NB4 (cell line): ENCODE results near the gene SPTLC3.

Experiments
- MYC ChIP-seq: IDR thresholded peaks from 2 replicates; pipeline ENCODE4 v1.6.1; 2011; ENCODE audit warnings: low read depth, low read length
- POLR2A ChIP-seq: IDR thresholded peaks from 2 replicates; pipeline ENCODE4 v1.6.1; 2011; ENCODE audit warnings: mild to moderate bottlenecking; ENCODE audit not compliant: insufficient read length; ENCODE audit errors: extremely low read depth
- TF ChIP-seq, protein P1 (sequence below): IDR thresholded peaks from 2 replicates; pipeline ENCODE4 v1.6.1; 2011; ENCODE audit warnings: low read depth, low read length
- TF ChIP-seq, protein P2 (sequence below): IDR thresholded peaks from one replicate; pipeline ENCODE4 v1.5.1; 2012; ENCODE audit warnings: low read depth, low read length

DNA sequence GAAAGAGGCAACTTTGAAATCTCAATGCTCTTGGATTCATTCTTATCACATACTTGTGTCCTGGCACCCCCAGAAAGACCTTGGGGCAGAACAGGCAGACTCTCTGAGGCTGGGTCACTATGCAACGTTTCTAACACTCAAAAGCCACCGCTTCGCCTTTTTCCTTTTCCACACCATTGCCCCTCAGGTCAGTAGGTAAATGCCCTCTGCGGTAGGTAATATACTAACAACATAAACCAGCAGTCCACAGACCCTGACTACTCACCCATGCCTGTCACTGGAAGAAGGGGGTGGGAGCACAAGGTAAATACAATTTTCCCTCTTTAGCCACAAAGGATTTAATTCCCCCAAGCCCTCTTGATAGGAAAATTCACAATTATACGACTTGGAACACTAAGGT, 6.5 kb upstream of the SPTLC3 start:
- TF ChIP-seq POLR2A (no peak), MYC (no peak)
- TF ChIP-seq, protein P1, sequence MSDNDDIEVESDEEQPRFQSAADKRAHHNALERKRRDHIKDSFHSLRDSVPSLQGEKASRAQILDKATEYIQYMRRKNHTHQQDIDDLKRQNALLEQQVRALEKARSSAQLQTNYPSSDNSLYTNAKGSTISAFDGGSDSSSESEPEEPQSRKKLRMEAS = no peak
- TF ChIP-seq, protein P2, sequence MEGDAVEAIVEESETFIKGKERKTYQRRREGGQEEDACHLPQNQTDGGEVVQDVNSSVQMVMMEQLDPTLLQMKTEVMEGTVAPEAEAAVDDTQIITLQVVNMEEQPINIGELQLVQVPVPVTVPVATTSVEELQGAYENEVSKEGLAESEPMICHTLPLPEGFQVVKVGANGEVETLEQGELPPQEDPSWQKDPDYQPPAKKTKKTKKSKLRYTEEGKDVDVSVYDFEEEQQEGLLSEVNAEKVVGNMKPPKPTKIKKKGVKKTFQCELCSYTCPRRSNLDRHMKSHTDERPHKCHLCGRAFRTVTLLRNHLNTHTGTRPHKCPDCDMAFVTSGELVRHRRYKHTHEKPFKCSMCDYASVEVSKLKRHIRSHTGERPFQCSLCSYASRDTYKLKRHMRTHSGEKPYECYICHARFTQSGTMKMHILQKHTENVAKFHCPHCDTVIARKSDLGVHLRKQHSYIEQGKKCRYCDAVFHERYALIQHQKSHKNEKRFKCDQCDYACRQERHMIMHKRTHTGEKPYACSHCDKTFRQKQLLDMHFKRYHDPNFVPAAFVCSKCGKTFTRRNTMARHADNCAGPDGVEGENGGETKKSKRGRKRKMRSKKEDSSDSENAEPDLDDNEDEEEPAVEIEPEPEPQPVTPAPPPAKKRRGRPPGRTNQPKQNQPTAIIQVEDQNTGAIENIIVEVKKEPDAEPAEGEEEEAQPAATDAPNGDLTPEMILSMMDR = no peak
